BLaER1 (cell line): ENCODE measurements around the gene DDX24.

Source experiments
- H3K27ac ChIP-seq: shearing (Covaris generic); formaldehyde crosslinking; 2 replicates; pipeline ENCODE4 v1.8.1; 2022
- H3K27me3 ChIP-seq: shearing (Covaris generic); formaldehyde crosslinking; 2 replicates; pipeline ENCODE4 v1.8.1; 2022
- H3K36me3 ChIP-seq: shearing (Covaris generic); formaldehyde crosslinking; 2 replicates; pipeline ENCODE4 v1.8.1; 2022
- H3K4me1 ChIP-seq: shearing (Covaris generic); formaldehyde crosslinking; 2 replicates; pipeline ENCODE4 v1.8.1; 2022
- H3K4me2 ChIP-seq: shearing (Covaris generic); formaldehyde crosslinking; 2 replicates; pipeline ENCODE4 v1.8.1; 2022
- H3K4me3 ChIP-seq: shearing (Covaris generic); formaldehyde crosslinking; 2 replicates; pipeline ENCODE4 v1.8.1; 2022
- H3K9ac ChIP-seq: shearing (Covaris generic); formaldehyde crosslinking; 2 replicates; pipeline ENCODE4 v1.8.1; 2022
- H3K9me3 ChIP-seq: shearing (Covaris generic); formaldehyde crosslinking; 2 replicates; pipeline ENCODE4 v1.8.1; 2022
- H4K20me1 ChIP-seq: shearing (Covaris generic); formaldehyde crosslinking; 2 replicates; pipeline ENCODE4 v1.8.1; 2022
- Cebpa-rat ChIP-seq: shearing (Covaris generic); IDR thresholded peaks from 2 replicates; pipeline ENCODE4 v1.8.1; 2022

Gene DDX24

GRCh38 chr14:94124582-94125377 lies 43.8 kb upstream of the DDX24 start:
- Histone ChIP-seq H4K20me1 (no peaks in the 10 kb centered on the region), H3K4me3 (no peak overlapping the region), H3K4me2 (peak overlapping the region; percentile 22; the same call in 1 of the 2 replicates), H3K36me3 (no peaks in the 10 kb centered on the region; the same call in 1 of the 2 replicates), H3K9ac (no peak overlapping the region), H3K27ac (no peak overlapping the region), H3K27me3 (no peaks in the 10 kb centered on the region), H3K9me3 (peaks cover 22% of the 10 kb centered on the region), H3K4me1 (peaks cover 18% of the 10 kb centered on the region)
- TF ChIP-seq Cebpa-rat, result no peak

- peaks cover 30% of the 10 kb centered on the region for H3K9me3 ChIP-seq
- H3K4me1 ChIP-seq, result peaks cover 15% of the 10 kb centered on the region
- H3K36me3 ChIP-seq, result no peaks in the 10 kb centered on the region; the same call in 1 of the 2 replicates
- H3K27ac ChIP-seq, result no peak overlapping the region
- no peaks in the 10 kb centered on the region for H3K27me3 ChIP-seq
- H3K9ac ChIP-seq, result no peak overlapping the region
- no peak overlapping the region for H3K4me3 ChIP-seq
- no peaks in the 10 kb centered on the region for H4K20me1 ChIP-seq
- no peak for TF ChIP-seq Cebpa-rat
- H3K4me2 ChIP-seq, result no peak overlapping the region
Measured at GRCh38 chr14:94123868-94124267, 42.9 kb upstream of the DDX24 start.

- Histone ChIP-seq H3K27ac (no peak overlapping the region), H3K4me3 (no peak overlapping the region), H4K20me1 (no peaks in the 10 kb centered on the region), H3K4me1 (peaks cover 9% of the 10 kb centered on the region; the same call in 1 of the 2 replicates), H3K27me3 (no peaks in the 10 kb centered on the region), H3K36me3 (no peaks in the 10 kb centered on the region; the same call in 1 of the 2 replicates), H3K4me2 (no peak overlapping the region), H3K9me3 (peaks cover 30% of the 10 kb centered on the region), H3K9ac (no peak overlapping the region)
- TF ChIP-seq Cebpa-rat, result no peak
Measured at GRCh38 chr14:94123296-94123695, 42.3 kb upstream of the DDX24 start.

- Histone ChIP-seq H3K9ac (no peak overlapping the region), H3K36me3 (no peaks in the 10 kb centered on the region; the same call in 1 of the 2 replicates), H3K9me3 (peaks cover 30% of the 10 kb centered on the region), H3K4me3 (no peak overlapping the region), H3K4me1 (peaks cover 9% of the 10 kb centered on the region; the same call in 1 of the 2 replicates), H3K4me2 (no peak overlapping the region), H3K27ac (no peak overlapping the region), H4K20me1 (no peaks in the 10 kb centered on the region), H3K27me3 (no peaks in the 10 kb centered on the region)
- no peak for TF ChIP-seq Cebpa-rat
Measured at GRCh38 chr14:94122438-94122837, 41.4 kb upstream of the DDX24 start.

GRCh38 chr14:94121485-94121884 lies 40.5 kb upstream of the DDX24 start:
- Histone ChIP-seq H3K4me3 (no peak overlapping the region), H3K36me3 (no peaks in the 10 kb centered on the region; the same call in 1 of the 2 replicates), H3K27ac (no peak overlapping the region), H3K27me3 (no peaks in the 10 kb centered on the region), H3K4me2 (no peak overlapping the region), H3K4me1 (peaks cover 9% of the 10 kb centered on the region; the same call in 1 of the 2 replicates), H3K9ac (no peak overlapping the region), H3K9me3 (peaks cover 30% of the 10 kb centered on the region), H4K20me1 (no peaks in the 10 kb centered on the region)
- no peak for TF ChIP-seq Cebpa-rat

GRCh38 chr14:94120667-94121340 lies 39.8 kb upstream of the DDX24 start:
- H3K4me3 ChIP-seq, result no peak overlapping the region
- TF ChIP-seq Cebpa-rat, result no peak
- H3K27ac ChIP-seq, result no peak overlapping the region
- no peak overlapping the region for H3K4me2 ChIP-seq
- H4K20me1 ChIP-seq, result no peaks in the 10 kb centered on the region
- no peaks in the 10 kb centered on the region for H3K27me3 ChIP-seq
- peaks cover 9% of the 10 kb centered on the region; the same call in 1 of the 2 replicates for H3K4me1 ChIP-seq
- H3K9me3 ChIP-seq, result peaks cover 30% of the 10 kb centered on the region
- H3K9ac ChIP-seq, result no peak overlapping the region
- H3K36me3 ChIP-seq, result no peaks in the 10 kb centered on the region; the same call in 1 of the 2 replicates

- H3K27ac ChIP-seq, result no peak overlapping the region
- H3K4me1 ChIP-seq, result 0 out of 2 replicates have a peak, but pooled peaks cover 7% of the 10 kb centered on the region
- no peaks in the 10 kb centered on the region for H4K20me1 ChIP-seq
- no peak overlapping the region for H3K4me2 ChIP-seq
- peaks cover 30% of the 10 kb centered on the region for H3K9me3 ChIP-seq
- H3K27me3 ChIP-seq, result no peaks in the 10 kb centered on the region
- TF ChIP-seq Cebpa-rat, result no peak
- H3K4me3 ChIP-seq, result no peak overlapping the region
- H3K9ac ChIP-seq, result no peak overlapping the region
- H3K36me3 ChIP-seq, result no peaks in the 10 kb centered on the region
Measured at GRCh38 chr14:94119071-94119470, 38.1 kb upstream of the DDX24 start.

- Histone ChIP-seq H3K27ac (no peak overlapping the region), H3K36me3 (no peaks in the 10 kb centered on the region), H3K4me3 (no peak overlapping the region), H3K4me2 (no peak overlapping the region), H3K27me3 (no peaks in the 10 kb centered on the region), H3K4me1 (0 out of 2 replicates have a peak, but pooled peaks cover 7% of the 10 kb centered on the region), H4K20me1 (no peaks in the 10 kb centered on the region), H3K9me3 (peaks cover 28% of the 10 kb centered on the region), H3K9ac (no peak overlapping the region)
- no peak for TF ChIP-seq Cebpa-rat
Measured at GRCh38 chr14:94117856-94118255, 36.9 kb upstream of the DDX24 start.

GRCh38 chr14:94116701-94117100 lies 35.7 kb upstream of the DDX24 start:
- H3K9ac ChIP-seq, result no peak overlapping the region
- no peaks in the 10 kb centered on the region for H4K20me1 ChIP-seq
- H3K9me3 ChIP-seq, result peaks cover 24% of the 10 kb centered on the region
- no peak overlapping the region for H3K4me2 ChIP-seq
- no peak overlapping the region for H3K4me3 ChIP-seq
- TF ChIP-seq Cebpa-rat, result no peak
- H3K36me3 ChIP-seq, result no peaks in the 10 kb centered on the region
- H3K4me1 ChIP-seq, result 0 out of 2 replicates have a peak, but pooled peaks cover 7% of the 10 kb centered on the region
- H3K27me3 ChIP-seq, result no peaks in the 10 kb centered on the region
- H3K27ac ChIP-seq, result no peak overlapping the region

GRCh38 chr14:94115631-94116030 lies 34.6 kb upstream of the DDX24 start:
- no peak for TF ChIP-seq Cebpa-rat
- Histone ChIP-seq H3K4me3 (no peak overlapping the region), H3K4me1 (0 out of 2 replicates have a peak, but pooled peaks cover 7% of the 10 kb centered on the region), H4K20me1 (no peaks in the 10 kb centered on the region), H3K9me3 (peaks cover 17% of the 10 kb centered on the region), H3K27ac (no peak overlapping the region), H3K36me3 (no peaks in the 10 kb centered on the region), H3K9ac (no peak overlapping the region), H3K27me3 (no peaks in the 10 kb centered on the region), H3K4me2 (no peak overlapping the region)
